HG02970 (cell line): ENCODE data around the gene FAM76B.

Experiments used
- ATAC-seq: cut with Tn5 transposase; IDR thresholded peaks from one replicate; pipeline ENCODE4 v1.9.1; 2021; ENCODE audit warnings: mild to moderate bottlenecking, moderate library complexity, moderate number of reproducible peaks; ENCODE audit not compliant: unreplicated experiment, low FRiP score

Gene FAM76B

DNA sequence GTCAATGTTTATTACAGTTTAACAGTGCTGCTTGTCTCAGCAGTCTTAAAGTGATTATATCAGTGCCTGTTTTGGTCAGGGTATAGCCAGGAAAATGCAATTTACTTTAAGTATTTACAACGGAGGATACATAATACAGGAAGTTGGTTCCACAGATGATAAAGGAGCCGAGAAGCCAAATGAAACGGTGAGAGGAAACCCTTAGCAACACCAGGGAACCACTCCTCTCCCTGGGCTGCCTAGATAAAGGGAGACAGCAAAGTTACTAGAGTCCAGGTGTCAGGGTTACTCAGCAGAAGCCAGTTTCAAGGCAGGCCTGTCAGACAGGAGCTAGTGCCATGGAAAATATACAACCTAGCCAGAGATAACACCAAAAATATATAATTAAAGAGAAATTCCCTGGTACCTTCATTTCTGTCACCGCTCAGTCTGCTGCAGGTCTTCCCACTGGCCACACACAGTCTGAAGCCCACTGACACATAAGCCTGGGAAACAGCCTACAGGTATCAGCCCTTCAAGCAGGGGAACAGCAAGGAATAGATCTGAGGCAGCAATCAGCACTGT, 55.5 kb downstream of the FAM76B start:
- no peak for ATAC-seq

GRCh38 chr11:95732930-95733602, 56.5 kb downstream of the FAM76B start:
- ATAC-seq: no peak

DNA sequence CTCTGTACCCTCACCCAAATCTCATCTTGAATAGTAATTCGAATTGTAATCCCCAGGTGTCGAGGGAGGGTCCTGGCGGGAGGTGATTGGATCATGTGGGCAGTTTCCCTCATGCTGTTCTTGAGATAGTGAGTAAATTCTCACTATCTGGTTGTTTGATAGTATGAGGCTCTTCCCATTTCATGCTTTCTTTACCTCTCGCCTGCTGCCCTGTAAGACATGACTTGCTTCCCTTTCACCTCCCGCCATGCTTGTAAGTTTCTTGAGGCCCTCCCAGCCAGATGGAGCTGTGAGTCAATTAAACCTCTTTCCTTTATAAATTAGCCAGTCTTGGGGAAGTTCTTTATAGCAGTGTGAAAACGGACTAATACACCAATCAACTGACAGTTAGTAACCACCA, 60.1 kb downstream of the FAM76B start:
- ATAC-seq: no peak

DNA sequence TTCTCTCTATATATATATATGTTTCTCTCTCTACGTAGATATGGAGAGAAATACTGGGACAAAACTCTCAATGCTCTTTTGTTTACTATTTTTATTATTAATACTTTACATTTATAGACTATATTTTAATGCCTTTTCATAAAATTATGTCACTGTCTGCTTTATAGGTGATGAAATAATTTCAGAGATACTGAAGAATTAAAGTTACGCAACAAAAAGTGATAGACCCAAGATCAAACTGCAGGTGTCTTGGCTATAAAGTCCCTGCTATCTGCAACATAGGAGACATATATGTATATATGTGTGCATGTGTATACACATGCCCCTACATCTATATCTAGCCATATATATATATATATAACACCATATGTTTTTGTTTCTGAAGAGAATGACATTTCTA, 60.8 kb downstream of the FAM76B start:
- no peak for ATAC-seq

DNA sequence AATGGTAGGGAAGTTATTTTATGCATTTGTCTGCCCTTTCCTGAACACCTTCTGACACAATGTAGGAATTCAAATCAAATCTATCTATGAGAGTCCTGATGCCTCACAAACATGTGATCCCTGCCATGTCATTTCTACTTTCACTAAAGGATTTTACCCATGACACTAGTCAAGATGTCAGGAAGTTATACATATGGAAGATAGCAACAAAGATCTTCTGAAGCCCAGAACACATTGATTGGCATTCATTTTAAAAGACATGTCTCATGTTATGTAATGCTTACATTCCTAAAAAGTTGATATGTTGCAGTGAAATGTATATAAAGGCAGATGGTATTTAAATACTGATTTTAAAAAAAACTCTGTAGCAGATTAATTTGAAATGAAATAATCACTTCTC, 61.5 kb downstream of the FAM76B start:
- no peak for ATAC-seq

- ATAC-seq: no peak
These were observed 62.0 kb downstream of the FAM76B start for GRCh38 chr11:95727620-95728019.

DNA sequence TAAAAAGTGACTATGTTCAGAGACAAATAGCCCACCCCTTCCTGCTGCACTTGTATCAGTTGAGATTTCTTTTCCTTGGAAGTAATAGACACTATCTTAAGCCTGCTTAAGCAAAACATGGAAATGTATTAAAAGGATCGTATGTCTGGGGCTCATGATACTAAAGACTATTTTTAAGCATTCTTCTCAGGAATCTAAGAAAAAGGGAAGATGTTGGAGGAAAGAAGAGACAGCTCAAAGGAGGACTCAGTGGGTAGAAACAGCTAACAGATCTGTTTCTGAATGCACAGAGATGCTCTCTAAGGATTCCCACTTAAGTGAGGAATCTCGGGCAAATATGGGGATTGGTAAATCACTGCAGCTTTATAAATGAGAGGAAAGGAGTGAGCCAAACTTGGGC, 62.5 kb downstream of the FAM76B start:
- no peak for ATAC-seq

GRCh38 chr11:95725196-95725595, 64.4 kb downstream of the FAM76B start:
- ATAC-seq: no peak

DNA sequence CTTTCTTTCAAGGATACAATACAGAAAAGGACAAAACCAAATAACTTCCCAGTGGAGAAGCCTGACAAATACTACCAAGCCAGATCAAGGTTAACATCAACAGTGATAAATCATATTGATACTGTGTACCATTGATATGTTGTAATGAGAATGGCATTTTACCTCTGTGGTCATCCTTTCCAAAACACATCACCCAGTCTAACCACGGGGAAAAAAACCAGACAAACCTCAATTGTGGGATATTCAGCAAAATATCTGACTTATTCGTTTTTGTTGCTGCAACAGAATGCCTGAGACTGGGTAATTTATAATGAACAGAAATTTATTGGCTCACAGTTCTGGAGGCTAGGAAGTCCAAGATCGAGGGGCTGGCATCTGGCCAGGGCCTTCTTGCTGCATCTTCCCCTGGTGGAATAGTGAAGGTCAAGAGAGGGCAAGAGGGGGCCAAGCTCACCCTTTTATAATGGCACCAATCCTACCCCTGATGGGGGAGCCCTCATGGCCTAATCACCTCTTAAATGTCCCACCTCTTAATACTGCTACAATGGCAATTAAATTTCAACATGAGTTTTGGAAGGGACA, 66.1 kb downstream of the FAM76B start:
- ATAC-seq: no peak

DNA sequence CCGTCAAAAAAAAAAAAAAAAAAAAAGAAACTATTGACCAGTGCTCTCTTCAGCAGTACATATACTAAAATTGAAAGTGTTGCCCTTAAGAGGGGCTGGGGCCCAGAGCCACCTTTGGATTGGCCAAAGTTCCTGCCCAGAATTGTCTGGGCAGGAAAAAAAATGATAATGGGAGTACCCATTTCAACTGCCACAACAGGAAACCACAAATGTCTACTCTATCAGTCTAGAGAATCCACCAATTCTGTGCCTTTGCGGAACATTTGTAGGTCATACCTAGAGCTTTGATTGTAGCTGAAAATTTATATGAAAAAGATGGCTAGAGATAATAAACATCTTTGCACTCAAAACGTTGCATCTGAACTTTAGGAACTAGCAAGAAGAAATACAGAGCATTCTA, 69.4 kb downstream of the FAM76B start:
- no peak for ATAC-seq
